Parathyroid adenoma (tissue), 2 donors: ENCODE measurements around the gene MED13.

Source experiments
- H2AFZ ChIP-seq: fragments of 300-600 bp; sonication (generic); one replicate; pipeline ENCODE4 v1.7.0; 2017; ENCODE audit warnings: antibody characterized with exemption, mild to moderate bottlenecking
- H3K27ac ChIP-seq: fragments of 300-600 bp; sonication (generic); one replicate; pipeline ENCODE4 v1.7.0; 2017
- H3K27me3 ChIP-seq: fragments of 300-600 bp; sonication (generic); one replicate; pipeline ENCODE4 v1.7.0; 2017; ENCODE audit warnings: low read length; ENCODE audit not compliant: control insufficient read depth, insufficient read depth
- H3K36me3 ChIP-seq: fragments of 300-600 bp; sonication (generic); one replicate; pipeline ENCODE4 v1.7.0; 2017; ENCODE audit warnings: low read length; ENCODE audit not compliant: control insufficient read depth, insufficient read depth
- H3K4me1 ChIP-seq: fragments of 300-600 bp; sonication (generic); one replicate; pipeline ENCODE4 v1.7.0; 2017; ENCODE audit warnings: control low read depth
- H3K4me2 ChIP-seq: fragments of 300-600 bp; sonication (generic); one replicate; pipeline ENCODE4 v1.7.0; 2017; ENCODE audit warnings: low read length
- H3K4me3 ChIP-seq: fragments of 300-600 bp; sonication (generic); one replicate; pipeline ENCODE4 v1.7.0; 2017; ENCODE audit warnings: low read depth, low read length
- H3K79me2 ChIP-seq: fragments of 300-600 bp; sonication (generic); one replicate; pipeline ENCODE4 v1.7.0; 2017; ENCODE audit warnings: control low read depth
- H3K9ac ChIP-seq: fragments of 300-600 bp; sonication (generic); one replicate; pipeline ENCODE4 v1.7.0; 2017; ENCODE audit warnings: mild to moderate bottlenecking
- H3K9me3 ChIP-seq: fragments of 300-600 bp; sonication (generic); one replicate; pipeline ENCODE4 v1.7.0; 2017; ENCODE audit warnings: low read length; ENCODE audit not compliant: control insufficient read depth
- CTCF ChIP-seq: fragments of 300-600 bp; sonication (generic); IDR thresholded peaks from one replicate; pipeline ENCODE4 v1.7.0; 2017; ENCODE audit warnings: antibody characterized with exemption, mild to moderate bottlenecking
- donor health status: primary hyperparathyroidism.

MED13 gene

GRCh38 chr17:62051053-62051452 is 14.0 kb downstream of the MED13 start:
- Histone ChIP-seq H3K36me3 (no peaks in the 10 kb centered on the region), H3K4me1 (no peaks in the 10 kb centered on the region)
- no peak for TF ChIP-seq CTCF

GRCh38 chr17:62049299-62049698 is 15.8 kb downstream of the MED13 start:
- Histone ChIP-seq H3K4me2 (no peak overlapping the region), H3K9me3 (no peaks in the 10 kb centered on the region), H3K79me2 (peaks cover 24% of the 10 kb centered on the region), H3K27me3 (no peaks in the 10 kb centered on the region), H3K36me3 (no peaks in the 10 kb centered on the region), H3K27ac (no peak overlapping the region), H3K4me1 (no peaks in the 10 kb centered on the region), H2AFZ (no peak overlapping the region), H3K4me3 (no peak overlapping the region), H3K9ac (no peak overlapping the region)
- no peak for TF ChIP-seq CTCF

More at GRCh38 chr17:62051053-62051452, 14.0 kb downstream of the MED13 start:
- no peak overlapping the region for H3K4me3 ChIP-seq
- no peaks in the 10 kb centered on the region for H3K9me3 ChIP-seq
- peaks cover 32% of the 10 kb centered on the region for H3K79me2 ChIP-seq
- H3K27ac ChIP-seq = no peak overlapping the region
- no peaks in the 10 kb centered on the region for H3K27me3 ChIP-seq
- no peak overlapping the region for H3K9ac ChIP-seq
- no peak overlapping the region for H3K4me2 ChIP-seq
- H2AFZ ChIP-seq = no peak overlapping the region

DNA sequence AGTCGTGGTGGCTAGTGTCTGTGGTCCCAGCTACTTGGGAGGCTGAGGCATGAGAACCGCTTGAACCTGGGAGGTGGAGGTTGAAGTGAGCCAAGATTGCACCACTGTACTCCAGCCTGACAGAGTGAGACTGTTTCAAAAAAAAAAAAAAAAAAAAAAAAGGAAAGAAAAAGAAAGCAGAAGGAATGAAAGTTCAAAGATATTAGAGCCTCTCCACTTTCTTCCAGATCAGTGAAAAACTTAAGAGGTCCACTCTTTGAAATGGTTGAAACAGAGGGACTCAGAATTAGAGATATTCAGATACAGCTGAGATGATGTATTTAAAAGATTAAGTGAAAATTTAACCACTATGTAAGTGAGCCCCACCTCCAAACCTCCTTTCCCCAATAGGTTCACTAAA is 16.8 kb downstream of the MED13 start:
- H3K27me3 ChIP-seq = no peaks in the 10 kb centered on the region
- H3K9ac ChIP-seq = no peak overlapping the region
- H3K4me3 ChIP-seq = no peak overlapping the region
- no peak overlapping the region for H3K27ac ChIP-seq
- TF ChIP-seq CTCF = no peak
- H3K9me3 ChIP-seq = no peaks in the 10 kb centered on the region
- no peak overlapping the region for H3K4me2 ChIP-seq
- H3K79me2 ChIP-seq = peaks cover 20% of the 10 kb centered on the region
- H3K36me3 ChIP-seq = no peaks in the 10 kb centered on the region
- no peaks in the 10 kb centered on the region for H3K4me1 ChIP-seq
- no peak overlapping the region for H2AFZ ChIP-seq

- Histone ChIP-seq H3K9ac (no peak overlapping the region), H3K4me2 (no peak overlapping the region), H2AFZ (no peak overlapping the region), H3K4me1 (no peaks in the 10 kb centered on the region), H3K27ac (no peak overlapping the region), H3K4me3 (no peak overlapping the region), H3K9me3 (no peaks in the 10 kb centered on the region), H3K79me2 (peaks cover 15% of the 10 kb centered on the region), H3K36me3 (no peaks in the 10 kb centered on the region), H3K27me3 (no peaks in the 10 kb centered on the region)
- no peak for TF ChIP-seq CTCF
These were observed 19.6 kb downstream of the MED13 start for GRCh38 chr17:62045517-62045916.

DNA sequence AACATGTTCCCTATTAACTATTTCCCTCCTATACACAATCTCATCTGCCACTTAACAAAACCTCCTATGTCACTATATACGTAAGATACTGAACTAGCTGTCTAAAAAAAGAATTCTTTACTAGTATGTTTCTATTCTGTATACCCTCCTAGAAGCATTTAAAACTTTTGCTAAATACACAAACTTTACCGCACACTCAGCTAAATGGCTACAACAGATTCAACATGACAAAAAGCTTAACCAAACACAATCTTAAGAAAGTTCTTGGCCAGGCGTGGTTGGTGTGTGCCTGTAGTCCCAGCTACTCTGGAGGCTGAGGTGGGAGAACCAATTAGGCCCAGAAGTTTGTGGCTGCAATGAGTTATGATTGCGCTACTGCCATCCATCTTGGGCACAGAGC is 20.0 kb downstream of the MED13 start:
- H3K27ac ChIP-seq = no peak overlapping the region
- TF ChIP-seq CTCF = no peak
- peaks cover 14% of the 10 kb centered on the region for H3K79me2 ChIP-seq
- no peak overlapping the region for H3K9ac ChIP-seq
- no peaks in the 10 kb centered on the region for H3K9me3 ChIP-seq
- H3K4me1 ChIP-seq = no peaks in the 10 kb centered on the region
- H3K4me3 ChIP-seq = no peak overlapping the region
- no peaks in the 10 kb centered on the region for H3K27me3 ChIP-seq
- H3K36me3 ChIP-seq = no peaks in the 10 kb centered on the region
- no peak overlapping the region for H2AFZ ChIP-seq
- H3K4me2 ChIP-seq = no peak overlapping the region
